Body of pancreas (tissue), 4 donors: Measurements from ENCODE around the gene EYS.

Experiments used
- CTCF ChIP-seq, 7 experiments: fragments of 450-650 bp in 4 of 7; fragments of 200-600 bp in 3 of 7; sonication (generic) in 3 of 7; IDR thresholded peaks; one replicate each; pipeline ENCODE4 v1.5.1; 2016 to 2019; ENCODE audit warnings: antibody characterized with exemption in 7 of 7
- POLR2A ChIP-seq, 3 donors: fragments of 450-650 bp; IDR thresholded peaks; one replicate each; pipeline ENCODE4 v1.6.1; 2016; ENCODE audit warnings: antibody characterized with exemption in 3 of 3, mild to moderate bottlenecking in 2 of 3

GRCh38 chr6:65627015-65627414, 80.0 kb downstream of the EYS start:
- TF ChIP-seq POLR2A (IDR thresholded peaks at IDR 0.05), result no peak
- TF ChIP-seq CTCF (IDR thresholded peaks at IDR 0.05), result no peak
